Measurements from ENCODE around the gene CARD8.
"Not testable (repeated sequence)": the region's sequence is repeated elsewhere in the genome, so short reads cannot be mapped to it uniquely, and the experiment has no call there.

CARD8 gene

DNA sequence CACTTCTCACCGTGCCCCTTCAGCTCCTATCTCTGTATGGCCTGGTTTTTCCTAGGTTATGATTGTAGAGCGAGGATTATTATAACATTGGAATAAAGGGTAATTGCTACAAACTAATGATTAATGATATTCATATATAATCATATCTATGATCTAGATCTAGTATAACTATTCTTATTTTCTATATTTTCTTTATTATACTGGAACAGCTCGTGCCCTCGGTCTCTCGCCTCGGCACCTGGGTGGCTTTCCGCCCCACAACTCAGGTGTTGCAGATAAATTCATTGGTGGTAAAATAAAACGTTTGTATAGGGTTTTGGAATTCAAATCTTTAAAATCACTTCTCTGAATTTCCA lies 4.6 kb upstream of the CARD8 start:
- H3K4me3 ChIP-seq (ENCODE audit: low read depth, low read length), result not testable (repeated sequence)

GRCh38 chr19:48258992-48259391 lies 3.3 kb upstream of the CARD8 start:
- not testable (repeated sequence) for H3K4me3 ChIP-seq (ENCODE audit: low read depth, low read length)

GRCh38 chr19:48258350-48258749 lies 2.6 kb upstream of the CARD8 start:
- H3K4me3 ChIP-seq (ENCODE audit: low read depth, low read length), result no peak overlapping the region

- H3K4me3 ChIP-seq (ENCODE audit: low read depth, low read length), result no peak overlapping the region
These were observed 1.2 kb downstream of the CARD8 start for GRCh38 chr19:48254529-48254970.

DNA sequence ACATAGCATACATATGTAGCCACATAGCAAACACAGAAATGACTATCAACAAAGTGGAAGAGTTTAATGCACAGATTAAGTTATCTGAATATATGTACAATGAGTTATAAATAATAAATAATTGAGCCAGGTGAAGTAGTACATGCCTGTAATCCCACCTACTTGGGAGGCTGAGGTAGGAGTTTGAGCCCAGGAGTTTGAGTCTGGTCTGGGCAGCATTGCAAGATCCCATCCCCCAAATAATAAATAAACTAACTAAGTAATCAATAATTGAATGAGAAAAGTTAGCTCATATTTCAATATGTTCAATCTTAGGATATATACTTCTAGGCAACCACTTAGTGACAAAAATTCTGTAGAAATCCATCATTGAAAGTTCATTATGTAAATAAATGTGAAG lies 1.7 kb downstream of the CARD8 start:
- H3K4me3 ChIP-seq (ENCODE audit: low read depth, low read length), result no peak overlapping the region

GRCh38 chr19:48252609-48253008 lies 3.1 kb downstream of the CARD8 start:
- H3K4me3 ChIP-seq (ENCODE audit: low read depth, low read length), result no peak overlapping the region

DNA sequence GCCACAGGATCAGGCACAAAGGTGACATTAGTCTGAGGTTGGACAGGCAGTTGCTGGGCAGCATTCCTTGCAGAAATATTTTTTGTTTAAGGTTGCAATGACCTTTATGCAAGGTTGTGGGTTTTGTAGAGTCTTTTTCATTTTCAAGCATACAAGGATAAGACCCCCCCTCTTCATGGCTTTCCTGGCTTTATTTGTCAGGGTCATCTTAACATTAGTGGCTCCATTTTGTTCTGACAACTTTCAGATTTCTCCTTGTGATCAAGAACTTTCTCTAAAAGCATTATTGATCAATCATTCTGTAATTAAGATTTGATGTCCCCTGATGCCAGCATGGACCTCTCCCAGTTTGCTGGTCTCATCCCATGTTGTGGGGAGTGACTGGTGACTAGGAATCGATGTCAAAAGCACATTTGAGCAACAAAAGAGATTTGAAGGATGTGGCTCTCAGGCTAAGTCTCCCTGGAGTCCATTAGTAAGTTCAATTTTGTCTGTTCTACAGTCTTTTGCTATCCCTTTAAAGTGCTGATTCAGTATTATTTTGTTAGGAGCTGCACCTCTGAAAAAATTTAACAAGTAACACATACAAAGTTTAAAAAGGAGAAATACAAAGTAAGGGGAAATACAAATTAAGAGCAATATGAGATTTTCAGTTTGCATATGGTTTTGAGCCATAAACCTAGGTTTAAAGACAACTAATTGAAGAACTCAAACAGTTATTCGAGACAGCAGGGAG lies 5.3 kb downstream of the CARD8 start:
- H3K4me3 ChIP-seq (ENCODE audit: low read depth, low read length), result no peak overlapping the region

- H3K4me3 ChIP-seq (ENCODE audit: low read depth, low read length), result no peak overlapping the region
These were observed 6.2 kb downstream of the CARD8 start for GRCh38 chr19:48249502-48250014.

- H3K4me3 ChIP-seq (ENCODE audit: low read depth, low read length), result no peak overlapping the region
These were observed 7.5 kb downstream of the CARD8 start for GRCh38 chr19:48248081-48248833.

- H3K4me3 ChIP-seq (ENCODE audit: low read depth, low read length), result no peak overlapping the region
These were observed 8.5 kb downstream of the CARD8 start for GRCh38 chr19:48247212-48247611.

- no peak overlapping the region for H3K4me3 ChIP-seq (ENCODE audit: low read depth, low read length)
These were observed 9.6 kb downstream of the CARD8 start for GRCh38 chr19:48246101-48246500.

DNA sequence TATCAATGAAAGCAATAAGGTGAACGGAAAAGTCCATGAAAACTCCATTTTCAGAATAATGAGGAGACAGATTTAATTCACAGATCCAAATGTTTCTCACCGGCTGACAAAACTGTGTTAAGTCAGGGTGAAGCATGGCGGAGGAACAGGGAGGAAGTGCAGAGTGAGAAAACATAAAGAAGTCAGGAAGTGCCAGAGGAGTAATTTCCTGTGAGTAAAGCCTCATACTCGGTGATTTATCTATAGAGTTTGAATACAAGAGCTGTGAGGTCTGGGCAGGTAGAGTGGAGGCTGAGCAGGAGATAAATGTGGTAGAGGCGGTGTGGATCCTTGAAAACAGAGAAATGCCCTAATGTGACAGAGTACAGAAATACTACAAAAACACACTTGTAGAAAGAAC lies 11.4 kb downstream of the CARD8 start:
- H3K4me3 ChIP-seq (ENCODE audit: low read depth, low read length), result no peak overlapping the region

GRCh38 chr19:48241771-48242170 lies 13.9 kb downstream of the CARD8 start:
- not testable (repeated sequence) for H3K4me3 ChIP-seq (ENCODE audit: low read depth, low read length)

- no peak overlapping the region for H3K4me3 ChIP-seq (ENCODE audit: low read depth, low read length)
These were observed 16.1 kb downstream of the CARD8 start for GRCh38 chr19:48239582-48240141.

- no peak overlapping the region for H3K4me3 ChIP-seq (ENCODE audit: low read depth, low read length)
These were observed 16.6 kb downstream of the CARD8 start for GRCh38 chr19:48239120-48239519.

DNA sequence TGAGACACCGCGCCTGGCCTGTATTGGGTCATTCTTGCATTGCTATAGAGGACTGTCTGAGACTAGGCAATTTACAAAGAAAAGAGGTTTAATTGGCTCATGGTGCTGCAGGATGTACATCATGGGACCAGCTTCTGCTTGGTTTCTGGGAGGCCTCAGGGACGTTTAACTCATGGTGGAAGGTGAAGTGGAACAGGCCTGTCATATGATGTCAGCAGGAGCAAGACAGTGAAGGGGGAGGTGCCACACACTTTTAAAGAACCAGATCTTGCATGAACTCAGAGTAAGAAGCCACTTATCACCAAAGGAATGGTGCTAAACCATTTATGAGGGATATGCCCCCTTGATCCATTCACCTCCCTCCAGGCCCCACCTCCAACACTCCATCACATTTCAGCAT lies 18.7 kb downstream of the CARD8 start:
- H3K4me3 ChIP-seq (ENCODE audit: low read depth, low read length), result no peak overlapping the region

- H3K4me3 ChIP-seq (ENCODE audit: low read depth, low read length), result no peak overlapping the region
These were observed 25.1 kb downstream of the CARD8 start for GRCh38 chr19:48230555-48231129.

DNA sequence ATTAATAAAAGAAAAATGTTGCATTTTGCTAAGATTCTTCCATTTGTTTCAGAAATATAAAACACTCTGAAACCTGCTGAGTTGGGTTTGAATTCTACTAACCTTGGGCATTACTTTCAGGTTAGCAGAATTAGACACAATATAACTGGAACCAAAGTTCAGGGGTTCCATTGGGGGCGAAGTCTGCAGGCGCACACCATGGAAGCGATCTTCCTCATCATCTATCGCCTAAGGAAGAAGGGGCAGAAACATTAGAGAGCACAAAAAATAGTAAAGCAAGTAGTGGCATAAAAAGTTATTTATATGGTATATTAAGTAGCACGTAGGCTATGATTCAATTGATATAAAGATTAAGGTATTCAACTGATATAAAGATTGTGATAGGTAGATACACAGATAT lies 34.1 kb downstream of the CARD8 start:
- H3K4me3 ChIP-seq (ENCODE audit: low read depth, low read length), result no peak overlapping the region

DNA sequence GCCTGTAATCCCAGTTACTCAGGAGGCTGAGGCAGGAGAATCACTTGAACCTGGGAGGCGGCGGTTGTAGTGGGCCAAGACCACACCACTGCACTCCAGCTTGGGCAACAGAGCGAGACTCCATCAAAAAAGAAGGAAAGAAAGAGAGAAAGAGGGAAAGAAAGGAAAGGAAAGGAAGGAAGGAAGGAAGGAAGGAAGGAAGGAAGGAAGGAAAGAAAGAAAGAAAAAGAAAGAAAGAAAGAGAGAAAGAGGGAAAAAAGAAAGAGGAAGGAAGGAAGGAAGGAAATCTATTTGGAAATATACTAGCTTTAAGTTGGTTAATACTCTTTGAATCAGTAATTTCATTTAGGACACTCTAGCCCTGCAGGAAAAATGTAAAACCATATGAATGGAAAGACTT lies 34.9 kb downstream of the CARD8 start:
- H3K4me3 ChIP-seq (ENCODE audit: low read depth, low read length), result not testable (repeated sequence)

DNA sequence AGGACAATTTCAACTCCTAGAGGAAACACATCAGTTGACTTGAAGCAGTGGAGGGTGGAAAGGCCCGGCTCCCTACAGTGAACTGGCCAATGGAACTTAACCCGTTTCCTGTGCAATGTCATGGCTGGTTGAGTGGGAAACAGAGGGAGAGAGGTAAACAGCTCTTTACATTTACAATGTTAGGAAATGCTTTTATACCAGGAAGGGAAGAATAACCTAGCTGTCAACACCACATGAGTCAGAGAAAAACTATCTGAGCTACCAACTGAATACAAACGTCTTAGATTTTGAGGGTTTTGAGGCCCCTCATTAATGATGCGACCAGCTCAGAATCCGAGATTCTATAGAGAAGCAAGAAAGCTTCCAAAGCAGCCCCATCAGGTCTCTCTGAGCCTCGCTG lies 36.7 kb downstream of the CARD8 start:
- H3K4me3 ChIP-seq (ENCODE audit: low read depth, low read length), result no peak overlapping the region

- no peak overlapping the region for H3K4me3 ChIP-seq (ENCODE audit: low read depth, low read length)
These were observed 38.8 kb downstream of the CARD8 start for GRCh38 chr19:48216933-48217332.

DNA sequence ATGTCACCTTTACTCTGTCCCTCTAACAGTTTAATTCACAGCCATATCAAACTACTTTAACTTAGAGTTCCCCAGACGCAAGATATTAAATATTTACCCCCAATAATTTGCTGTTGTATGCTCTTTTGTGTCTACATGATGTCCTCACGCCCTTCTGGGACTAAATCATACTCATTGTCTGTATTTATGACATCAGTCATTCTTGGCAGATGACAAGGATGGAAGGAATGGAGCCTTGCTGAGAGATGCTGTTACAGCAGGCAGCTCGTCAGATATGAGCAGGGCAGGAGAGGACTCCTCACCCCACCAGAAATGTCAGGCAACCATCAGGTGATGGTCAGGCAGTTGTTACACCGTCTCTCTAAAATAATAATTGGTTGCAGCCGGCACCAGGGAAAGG lies 41.8 kb downstream of the CARD8 start:
- no peak overlapping the region for H3K4me3 ChIP-seq (ENCODE audit: low read depth, low read length)
